NCI-H226 (cell line): ENCODE measurements around the gene SAPCD1.
"Not testable (repeated sequence)": the region's sequence is repeated elsewhere in the genome, so short reads cannot be mapped to it uniquely, and the experiment has no call there.

Experiments used
- DNase-seq: peaks from one replicate; pipeline ENCODE4 v3.0.0-alpha.2; 2015

The SAPCD1 gene

GRCh38 chr6:31805939-31806469 lies 43.5 kb downstream of the SAPCD1 start:
- DNase-seq, result no peak

GRCh38 chr6:31806470-31807272 lies 44.2 kb downstream of the SAPCD1 start, which contains the start of gene LSM2:
LSM2 (minus strand) TSS chr6:31806966; CDS start chr6:31806757, 209 bp downstream.
- peak; percentile 91 for DNase-seq

GRCh38 chr6:31808599-31808998 lies 46.1 kb downstream of the SAPCD1 start:
- DNase-seq, result not testable (repeated sequence)

GRCh38 chr6:31811645-31812044 lies 49.2 kb downstream of the SAPCD1 start:
- no peak for DNase-seq

- DNase-seq, result no peak
Observed at GRCh38 chr6:31813465-31813849, 51.0 kb downstream of the SAPCD1 start.
